Body of pancreas (tissue), 4 donors: ENCODE measurements around the gene TENM4. TPM values are rescaled to one million over a fixed set of nuclear protein-coding genes. Genes with fewer than 3 reads are reported as not detected.

ENCODE experiments used
- ATAC-seq: fragments of 150-250 bp; one replicate; pipeline ENCODE4 v1.9.1; 2016
- DNase-seq, 4 donors: peaks; one replicate each; pipeline ENCODE4 v3.0.0-alpha.2; 2019
- H3K27ac ChIP-seq, 4 donors: fragments of 200-600 bp; sonication (generic); 1 replicate in 3 of 4; 2 replicates in 1 of 4; pipeline versions ENCODE4 v1.5.1 to v1.6.1; 2016 to 2019; ENCODE audit warnings: mild to moderate bottlenecking in 1 of 4, mixed read lengths in 1 of 4, moderate library complexity in 1 of 4
- H3K27me3 ChIP-seq, 2 donors: fragments of 200-600 bp; sonication (generic); one replicate each; pipeline ENCODE4 v1.6.0; 2016; ENCODE audit warnings: mild to moderate bottlenecking in 1 of 2
- H3K36me3 ChIP-seq, 2 donors: fragments of 200-600 bp; sonication (generic); replicated peaks in 1 of 2; 2 replicates each; pipeline ENCODE4 v1.5.1; 2016; ENCODE audit warnings: low read depth in 2 of 2; ENCODE audit not compliant: insufficient read depth in 1 of 2
- H3K4me1 ChIP-seq: fragments of 200-600 bp; sonication (generic); one replicate; pipeline ENCODE4 v1.6.0; 2016
- H3K4me3 ChIP-seq, 2 donors: fragments of 200-600 bp; sonication (generic); 1 replicate in 1 of 2; 2 replicates in 1 of 2; pipeline ENCODE4 v1.5.1; 2016 to 2019
- H3K9me3 ChIP-seq, 3 donors: fragments of 200-600 bp; sonication (generic); 1 replicate in 2 of 3; 2 replicates in 1 of 3; pipeline ENCODE4 v1.5.1; 2016
- CTCF ChIP-seq, 7 experiments: fragments of 450-650 bp in 4 of 7; fragments of 200-600 bp in 3 of 7; sonication (generic) in 3 of 7; IDR thresholded peaks; one replicate each; pipeline ENCODE4 v1.5.1; 2016 to 2019; ENCODE audit warnings: antibody characterized with exemption in 7 of 7
- POLR2A ChIP-seq, 3 donors: fragments of 450-650 bp; IDR thresholded peaks; one replicate each; pipeline ENCODE4 v1.6.1; 2016; ENCODE audit warnings: antibody characterized with exemption in 3 of 3, mild to moderate bottlenecking in 2 of 3
- WGBS, 2 donors: methylation state at CpG; one replicate each; pipeline ENCODE4 v1.1.5; 2017; 5-methylcytosine and 5-hydroxymethylcytosine counted together
- intact Hi-C: fragments of 100-400 bp; cut with DNase I; formaldehyde crosslinking; loops from one replicate; pipeline ENCODE4 v1.15.1; 2023
- total RNA-seq, 2 donors: library from RNA; depleted of rRNA; stranded (reverse); fragments of >200 nt; gene quantifications; one replicate each; pipeline ENCODE4 v1.1.0, GENCODE V29; 2016

TENM4 gene
- total RNA-seq, 2 donors from 2014 or later, result 0.78 to 6.6 TPM

GRCh38 chr11:79241852-79242241 is 199.0 kb downstream of the TENM4 start:
- 66 to 68% methylated on average over 7 of the region's 7 CpGs for WGBS, 2 donors
- ATAC-seq (no peak), DNase-seq (no peak)
- Histone ChIP-seq H3K4me3 (no peak overlapping the region), H3K36me3 (no peaks in the 10 kb centered on the region), H3K27ac (no peak overlapping the region), H3K27me3 (no peaks in the 10 kb centered on the region), H3K4me1 (peaks cover 5% of the 10 kb centered on the region), H3K9me3 (no peaks in the 10 kb centered on the region)
- TF ChIP-seq CTCF (IDR thresholded peaks at IDR 0.05) (no peak), POLR2A (IDR thresholded peaks at IDR 0.05) (no peak)
- intact Hi-C loops, result no loop called here

DNA sequence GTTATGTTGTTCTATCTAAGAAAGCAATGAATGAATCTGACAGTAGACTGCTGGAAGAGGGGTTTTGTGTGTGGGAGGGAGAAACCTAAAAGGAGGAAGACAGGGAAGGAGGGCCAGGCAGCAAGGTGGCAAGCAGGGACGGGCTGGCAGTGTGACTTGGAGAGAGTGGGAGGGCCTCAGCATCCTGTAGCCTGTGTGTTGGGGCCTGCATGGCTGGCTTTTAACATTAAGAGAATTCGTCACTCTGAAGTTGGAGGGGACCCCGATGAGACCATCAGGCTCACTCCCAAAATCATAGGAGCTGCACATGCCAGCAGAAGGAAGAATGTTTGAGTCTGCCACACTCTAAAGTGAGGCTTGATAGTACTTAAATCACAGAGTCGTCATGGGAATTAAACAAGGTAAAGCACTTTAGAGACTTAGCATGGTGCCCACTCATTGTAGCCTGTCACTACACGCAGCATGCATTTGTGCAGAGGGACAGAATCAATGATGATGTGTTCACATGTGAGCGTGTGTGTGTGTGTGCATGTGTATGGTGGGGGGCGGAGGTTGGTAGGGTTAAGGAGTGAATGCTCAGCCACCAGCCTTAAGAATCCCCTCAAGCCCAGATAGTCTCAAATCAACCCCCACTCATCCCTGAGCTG is 199.5 kb downstream of the TENM4 start:
- H3K36me3 ChIP-seq, result no peaks in the 10 kb centered on the region
- WGBS, 2 donors, result 77 to 86% methylated on average over 7 of the region's 7 CpGs
- intact Hi-C loops, result no loop called here
- H3K27ac ChIP-seq, result no peak overlapping the region
- no peaks in the 10 kb centered on the region for H3K27me3 ChIP-seq
- DNase-seq (no peak), ATAC-seq (no peak)
- H3K4me3 ChIP-seq, result no peak overlapping the region
- H3K9me3 ChIP-seq, result no peaks in the 10 kb centered on the region
- H3K4me1 ChIP-seq, result peaks cover 5% of the 10 kb centered on the region
- TF ChIP-seq CTCF (IDR thresholded peaks at IDR 0.05) (no peak), POLR2A (IDR thresholded peaks at IDR 0.05) (no peak)

DNA sequence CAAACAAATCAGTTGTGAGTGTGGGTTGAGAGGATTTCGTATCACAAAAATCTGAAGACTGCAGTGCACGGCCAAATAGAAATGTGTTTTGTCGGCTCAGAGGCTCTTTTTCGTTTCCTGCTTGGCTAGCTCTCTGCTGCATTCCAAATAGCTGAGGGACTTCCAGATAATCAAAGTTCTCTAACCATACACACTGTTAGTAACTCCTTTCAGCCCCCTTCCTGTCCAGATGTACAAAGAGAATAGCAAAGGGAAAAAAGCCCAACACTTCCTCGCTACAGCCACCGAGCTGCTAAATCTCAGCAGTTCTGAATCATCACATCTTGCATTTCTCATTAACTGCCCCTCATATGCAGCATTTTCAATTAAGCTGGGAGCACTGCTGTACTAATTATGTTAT is 203.1 kb downstream of the TENM4 start:
- WGBS, 2 donors, result 41% methylated on average over 6 of the region's 6 CpGs
- Histone ChIP-seq H3K4me1 (peaks cover 5% of the 10 kb centered on the region), H3K27me3 (no peaks in the 10 kb centered on the region), H3K9me3 (no peaks in the 10 kb centered on the region), H3K36me3 (no peaks in the 10 kb centered on the region), H3K4me3 (no peak overlapping the region), H3K27ac (peak overlapping the region in 2 of 4 donors; percentile 42 to 50)
- peak; percentile 83 for ATAC-seq
- DNase-seq, result peak in 1 of 4 donors; percentile 21
- intact Hi-C loops, result no loop called here
- no peak for TF ChIP-seq CTCF (IDR thresholded peaks at IDR 0.05)
- no peak for TF ChIP-seq POLR2A (IDR thresholded peaks at IDR 0.05)

- Histone ChIP-seq H3K9me3 (no peaks in the 10 kb centered on the region), H3K4me1 (peaks cover 5% of the 10 kb centered on the region), H3K27ac (peak overlapping the region in 2 of 4 donors; percentile 42 to 50), H3K27me3 (no peaks in the 10 kb centered on the region), H3K4me3 (no peak overlapping the region), H3K36me3 (no peaks in the 10 kb centered on the region)
- WGBS, 2 donors, result 75 to 82% methylated on average over 5 of the region's 5 CpGs
- no peak for ATAC-seq
- DNase-seq, result no peak
- TF ChIP-seq CTCF (IDR thresholded peaks at IDR 0.05), result no peak
- TF ChIP-seq POLR2A (IDR thresholded peaks at IDR 0.05), result no peak
- intact Hi-C loops, result no loop called here
Measured at GRCh38 chr11:79237091-79237490, 203.7 kb downstream of the TENM4 start.

DNA sequence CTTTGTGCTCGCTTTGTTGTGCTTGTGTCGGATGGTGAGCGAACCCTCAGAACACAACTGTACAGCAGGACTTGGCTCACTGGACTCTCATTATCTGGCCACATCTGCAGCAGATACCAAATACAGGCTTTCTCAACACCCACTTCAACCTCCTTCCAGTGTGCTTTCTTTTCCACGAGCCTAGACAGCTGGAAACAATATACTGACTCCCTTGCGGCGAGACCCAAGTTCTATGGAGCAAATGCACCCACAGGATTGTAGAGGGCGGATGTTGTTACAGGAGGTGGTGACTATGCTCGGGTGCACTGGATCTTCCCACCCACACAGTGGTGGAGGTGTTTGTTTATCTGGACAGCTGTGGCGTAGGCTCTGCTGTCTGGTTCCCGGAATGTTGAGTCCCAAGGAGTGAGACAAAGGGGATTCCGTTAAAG is 204.3 kb downstream of the TENM4 start:
- WGBS, 2 donors, result 72 to 94% methylated on average over 6 to 11 of the region's 11 CpGs
- no peak overlapping the region for H3K4me3 ChIP-seq
- no peaks in the 10 kb centered on the region for H3K9me3 ChIP-seq
- H3K36me3 ChIP-seq, result no peaks in the 10 kb centered on the region
- DNase-seq (peak in 1 of 4 donors; percentile 34), ATAC-seq (no peak)
- no peaks in the 10 kb centered on the region for H3K27me3 ChIP-seq
- TF ChIP-seq POLR2A (IDR thresholded peaks at IDR 0.05), result no peak
- TF ChIP-seq CTCF (IDR thresholded peaks at IDR 0.05), result no peak
- H3K4me1 ChIP-seq, result peaks cover 5% of the 10 kb centered on the region
- intact Hi-C loops, result no loop called here
- H3K27ac ChIP-seq, result peak overlapping the region in 1 of 4 donors; percentile 50
